ENCODE measurements around the gene EFNA4. TPM values are rescaled to one million over a fixed set of nuclear protein-coding genes. Genes with fewer than 3 reads are reported as not detected.

EFNA4 gene
- total and polyA plus RNA-seq, 2 of the 4 experiments (the other 2 are of a cell fraction): 3.8 to 11.8 TPM

GRCh38 chr1:155033524-155033923 lies 30.0 kb upstream of the EFNA4 start, which contains the start of the genes DCST1 and DCST2:
TSS of gene DCST1 (plus strand) at chr1:155033824. CDS start at chr1:155034037, 213 bp downstream.
TSS of gene DCST2 (minus strand) at chr1:155033781. CDS start at chr1:155033701, 80 bp downstream.
- DNase-seq: no peak
- ChIA-PET POLR2A (ENCODE audit: unreplicated experiment) (no interaction called here), CTCF (no interaction called here)
- TF ChIP-seq, protein P1, sequence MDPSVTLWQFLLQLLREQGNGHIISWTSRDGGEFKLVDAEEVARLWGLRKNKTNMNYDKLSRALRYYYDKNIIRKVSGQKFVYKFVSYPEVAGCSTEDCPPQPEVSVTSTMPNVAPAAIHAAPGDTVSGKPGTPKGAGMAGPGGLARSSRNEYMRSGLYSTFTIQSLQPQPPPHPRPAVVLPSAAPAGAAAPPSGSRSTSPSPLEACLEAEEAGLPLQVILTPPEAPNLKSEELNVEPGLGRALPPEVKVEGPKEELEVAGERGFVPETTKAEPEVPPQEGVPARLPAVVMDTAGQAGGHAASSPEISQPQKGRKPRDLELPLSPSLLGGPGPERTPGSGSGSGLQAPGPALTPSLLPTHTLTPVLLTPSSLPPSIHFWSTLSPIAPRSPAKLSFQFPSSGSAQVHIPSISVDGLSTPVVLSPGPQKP (IDR thresholded peaks at IDR 0.05; ENCODE audit: borderline replicate concordance, low read depth, low read length): no peak
- TF ChIP-seq MAZ (IDR thresholded peaks at IDR 0.05; ENCODE audit: borderline replicate concordance, low read depth, low read length): no peak
- TF ChIP-seq BHLHE40 (IDR thresholded peaks at IDR 0.05; ENCODE audit: low read depth, low read length): no peak
- TF ChIP-seq POLR2A (IDR thresholded peaks at IDR 0.05; ENCODE audit: low read depth, low read length): no peak
- no peak for TF ChIP-seq NFE2L2 (IDR thresholded peaks at IDR 0.05; ENCODE audit: low read depth, low read length)
- TF ChIP-seq RFX5 (IDR thresholded peaks at IDR 0.05; ENCODE audit: low read depth, low read length): no peak
- no peak for TF ChIP-seq RAD21 (IDR thresholded peaks at IDR 0.05; ENCODE audit: low read length)
- Histone ChIP-seq H3K23ac (ENCODE audit: low read depth, low read length) (no peak within 1 kb of the TSS; the same call in 1 of the 2 replicates), H3K9me3 (ENCODE audit: control insufficient read depth, insufficient read depth, low read length) (no peaks in the 10 kb centered on the region), H3K56ac (ENCODE audit: extremely low read depth, insufficient read depth, low read length) (no peak within 1 kb of the TSS), H2BK20ac (ENCODE audit: low read depth, low read length) (no peak within 1 kb of the TSS), H3K14ac (replicated peaks; ENCODE audit: low read depth, low read length) (no peak within 1 kb of the TSS), H2AK9ac (replicated peaks; ENCODE audit: low read depth, low read length, poor library complexity) (peak within 1 kb of the TSS; percentile 55), H2BK5ac (ENCODE audit: low read depth, low read length, poor library complexity, severe bottlenecking) (no peak within 1 kb of the TSS), H3K4me1 (ENCODE audit: control insufficient read depth, insufficient read depth, low read length) (peaks cover 1% of the 10 kb centered on the region; the same call in 1 of the 2 replicates), H4K8ac (ENCODE audit: low read depth in 2 of 2, low read length in 2 of 2) (no peak within 1 kb of the TSS), H4K5ac (ENCODE audit: low read depth, low read length) (no peak within 1 kb of the TSS), H3K18ac (ENCODE audit: low read depth, low read length) (no peak within 1 kb of the TSS), H3K79me1 (ENCODE audit: low read depth in 1 of 2, low read length in 2 of 2) (no peaks in the 10 kb centered on the region), H3K4me3 (ENCODE audit: insufficient read depth, low read depth, low read length) (no peak within 1 kb of the TSS), H2BK15ac (ENCODE audit: low read depth, low read length) (no peak within 1 kb of the TSS), H4K20me1 (ENCODE audit: insufficient read depth, low read length) (no peaks in the 10 kb centered on the region; the same call in 1 of the 2 replicates), H3K9me1 (ENCODE audit: insufficient read depth, low read length) (peaks cover 5% of the 10 kb centered on the region; the same call in 1 of the 2 replicates), H3K4ac (ENCODE audit: low read depth, low read length) (no peak within 1 kb of the TSS), H3K4me2 (ENCODE audit: low read depth, low read length) (no peak within 1 kb of the TSS), H3K27me3 (ENCODE audit: control insufficient read depth, insufficient read depth, low read length) (peaks cover 45% of the 10 kb centered on the region), H3K27ac (ENCODE audit: insufficient read depth, low read length) (no peak within 1 kb of the TSS), H3K36me3 (ENCODE audit: control insufficient read depth, insufficient read depth, low read length) (no peaks in the 10 kb centered on the region), H2AFZ (replicated peaks; ENCODE audit: low read length, poor library complexity) (no peak within 1 kb of the TSS), H2BK120ac (ENCODE audit: low read depth, low read length) (no peak within 1 kb of the TSS), H2AK5ac (ENCODE audit: low read depth, low read length) (no peak within 1 kb of the TSS), H4K91ac (ENCODE audit: insufficient read depth, low read depth, low read length) (no peak within 1 kb of the TSS), H3K9ac (ENCODE audit: low read depth, low read length) (no peak within 1 kb of the TSS)
- ATAC-seq (ENCODE audit: low read depth): no peak
- intact Hi-C loops (cut with micrococcal nuclease) (no loop called here), in situ Hi-C loops (cut with MboI; ENCODE audit: low sequenced_read_pairs) (no loop called here), dilution Hi-C loops (cut with HindIII; ENCODE audit: low sequenced_read_pairs, unreplicated experiment) (no loop called here)
- WGBS, 2 experiments (ENCODE audit: extremely low coverage in 2 of 2, insufficient read length in 1 of 2): 73% methylated on average over 3 of the region's 9 CpGs; no CpG with 5 or more reads in 1 of the 2 experiments
- BruUV-seq (replicated peaks): no TSS peak
